DOHH2 (cell line): ENCODE measurements around the gene MYH15.

Source experiments
- CTCF ChIP-seq: fragments of 200-600 bp; sonication (generic); IDR thresholded peaks from one replicate; pipeline ENCODE4 v1.5.1; 2014; ENCODE audit warnings: antibody characterized with exemption, mild to moderate bottlenecking, low read depth, low read length; ENCODE audit not compliant: poor library complexity, severe bottlenecking
- EZH2phosphoT487 ChIP-seq: fragments of 200-600 bp; sonication (generic); IDR thresholded peaks from 2 replicates; pipeline ENCODE4 v1.6.1; 2017; ENCODE audit warnings: borderline replicate concordance, mild to moderate bottlenecking, antibody characterized with exemption, low read length, moderate library complexity, mixed read lengths

GRCh38 chr3:108403686-108404345, 106.6 kb downstream of the MYH15 start:
- no peak for TF ChIP-seq CTCF
- TF ChIP-seq EZH2phosphoT487 = no peak
